Measurements from ENCODE around the gene LRRC74A. TPM values are rescaled to one million over a fixed set of nuclear protein-coding genes. Genes with fewer than 3 reads are reported as not detected.

The LRRC74A gene
- polyA plus RNA-seq, 1 donor (not counting 4 experiments of a cell fraction or from before 2014, with no cell fraction given), result not detected

- H3K4me3 ChIP-seq (ENCODE audit: control insufficient read depth in 2 of 3, extremely low read depth in 1 of 3, insufficient read depth in 2 of 3, low read depth in 1 of 3, low read length in 3 of 3), result no peak overlapping the region
- H3K36me3 ChIP-seq (ENCODE audit: control insufficient read depth in 2 of 2, extremely low read depth in 1 of 2, insufficient read depth in 2 of 2, low read length in 2 of 2), result no peaks in the 10 kb centered on the region
- DNase-seq (ENCODE audit: low read depth, low spot score) (no peak), FAIRE-seq (no peak)
- no peaks in the 10 kb centered on the region for H3K9me3 ChIP-seq (ENCODE audit: control insufficient read depth, low read depth, low read length)
- dilution Hi-C loops (cut with MboI; ENCODE audit: extremely low pct_ligation_motif_present, low sequenced_read_pairs), result no loop called here
- H3K4me1 ChIP-seq (ENCODE audit: control insufficient read depth, extremely low read depth, insufficient read depth, low read length), result no peaks in the 10 kb centered on the region
- H4K20me1 ChIP-seq (ENCODE audit: control insufficient read depth, extremely low read depth, insufficient read depth, low read length), result no peaks in the 10 kb centered on the region
- H3K9me1 ChIP-seq (ENCODE audit: control insufficient read depth, extremely low read depth, insufficient read depth, low read length), result no peaks in the 10 kb centered on the region
- no peak overlapping the region for H2AFZ ChIP-seq (ENCODE audit: control insufficient read depth, low read length)
- TF ChIP-seq, protein P1, sequence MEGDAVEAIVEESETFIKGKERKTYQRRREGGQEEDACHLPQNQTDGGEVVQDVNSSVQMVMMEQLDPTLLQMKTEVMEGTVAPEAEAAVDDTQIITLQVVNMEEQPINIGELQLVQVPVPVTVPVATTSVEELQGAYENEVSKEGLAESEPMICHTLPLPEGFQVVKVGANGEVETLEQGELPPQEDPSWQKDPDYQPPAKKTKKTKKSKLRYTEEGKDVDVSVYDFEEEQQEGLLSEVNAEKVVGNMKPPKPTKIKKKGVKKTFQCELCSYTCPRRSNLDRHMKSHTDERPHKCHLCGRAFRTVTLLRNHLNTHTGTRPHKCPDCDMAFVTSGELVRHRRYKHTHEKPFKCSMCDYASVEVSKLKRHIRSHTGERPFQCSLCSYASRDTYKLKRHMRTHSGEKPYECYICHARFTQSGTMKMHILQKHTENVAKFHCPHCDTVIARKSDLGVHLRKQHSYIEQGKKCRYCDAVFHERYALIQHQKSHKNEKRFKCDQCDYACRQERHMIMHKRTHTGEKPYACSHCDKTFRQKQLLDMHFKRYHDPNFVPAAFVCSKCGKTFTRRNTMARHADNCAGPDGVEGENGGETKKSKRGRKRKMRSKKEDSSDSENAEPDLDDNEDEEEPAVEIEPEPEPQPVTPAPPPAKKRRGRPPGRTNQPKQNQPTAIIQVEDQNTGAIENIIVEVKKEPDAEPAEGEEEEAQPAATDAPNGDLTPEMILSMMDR (optimal IDR thresholded peaks at IDR 0.05 in 1 of 3, IDR thresholded peaks at IDR 0.05 in 1 of 3, conservative IDR thresholded peaks at IDR 0.05 in 1 of 3; ENCODE audit: extremely low read depth in 1 of 3, insufficient read depth in 2 of 3, low read length in 3 of 3), result no peak
- no peak for TF ChIP-seq EZH2 (IDR thresholded peaks at IDR 0.05; ENCODE audit: low read length)
- no peaks in the 10 kb centered on the region for H3K79me2 ChIP-seq (ENCODE audit: control insufficient read depth, insufficient read depth, low read length)
- no peak overlapping the region for H3K27ac ChIP-seq (ENCODE audit: control insufficient read depth, insufficient read depth, low read length)
- H3K27me3 ChIP-seq (ENCODE audit: control insufficient read depth, extremely low read depth, insufficient read depth, low read length), result no peaks in the 10 kb centered on the region
- no peak overlapping the region for H3K4me2 ChIP-seq (ENCODE audit: control insufficient read depth, extremely low read depth, insufficient read depth, low read depth, low read length)
- no peak overlapping the region for H3K9ac ChIP-seq (ENCODE audit: control insufficient read depth, extremely low read depth, insufficient read depth, low read length)
Measured at GRCh38 chr14:76855066-76855465, 28.9 kb downstream of the LRRC74A start.

DNA sequence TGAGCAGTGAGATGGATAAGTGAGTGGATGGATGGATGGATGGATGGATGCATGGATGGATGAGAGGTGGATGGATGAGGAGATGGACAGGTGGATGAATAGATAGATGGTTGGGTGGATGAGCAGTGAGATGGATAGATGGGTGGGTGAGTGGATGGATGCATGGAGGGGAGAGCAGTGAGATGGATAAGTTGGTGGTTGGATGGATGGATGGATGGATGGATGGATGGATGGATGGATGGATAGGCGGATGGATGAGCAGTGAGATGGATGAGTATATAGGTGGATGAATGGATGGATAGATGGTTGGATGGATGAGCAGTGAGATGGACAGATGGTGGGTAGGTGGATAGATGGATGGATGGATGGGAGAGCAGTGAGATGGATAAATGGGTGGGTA is 30.6 kb downstream of the LRRC74A start:
- Histone ChIP-seq H3K27me3 (ENCODE audit: control insufficient read depth, extremely low read depth, insufficient read depth, low read length) (no peaks in the 10 kb centered on the region), H2AFZ (ENCODE audit: control insufficient read depth, low read length) (no peak overlapping the region), H3K4me3 (ENCODE audit: control insufficient read depth in 2 of 3, extremely low read depth in 1 of 3, insufficient read depth in 2 of 3, low read depth in 1 of 3, low read length in 3 of 3) (no peak overlapping the region), H3K4me2 (ENCODE audit: control insufficient read depth, extremely low read depth, insufficient read depth, low read depth, low read length) (no peak overlapping the region), H3K79me2 (ENCODE audit: control insufficient read depth, insufficient read depth, low read length) (no peaks in the 10 kb centered on the region), H4K20me1 (ENCODE audit: control insufficient read depth, extremely low read depth, insufficient read depth, low read length) (no peaks in the 10 kb centered on the region), H3K36me3 (ENCODE audit: control insufficient read depth in 2 of 2, extremely low read depth in 1 of 2, insufficient read depth in 2 of 2, low read length in 2 of 2) (no peaks in the 10 kb centered on the region), H3K9me1 (ENCODE audit: control insufficient read depth, extremely low read depth, insufficient read depth, low read length) (no peaks in the 10 kb centered on the region), H3K27ac (ENCODE audit: control insufficient read depth, insufficient read depth, low read length) (no peak overlapping the region), H3K9me3 (ENCODE audit: control insufficient read depth, low read depth, low read length) (no peaks in the 10 kb centered on the region), H3K9ac (ENCODE audit: control insufficient read depth, extremely low read depth, insufficient read depth, low read length) (no peak overlapping the region), H3K4me1 (ENCODE audit: control insufficient read depth, extremely low read depth, insufficient read depth, low read length) (no peaks in the 10 kb centered on the region)
- no peak for FAIRE-seq
- TF ChIP-seq, protein P1 (optimal IDR thresholded peaks at IDR 0.05 in 1 of 3, IDR thresholded peaks at IDR 0.05 in 1 of 3, conservative IDR thresholded peaks at IDR 0.05 in 1 of 3; ENCODE audit: extremely low read depth in 1 of 3, insufficient read depth in 2 of 3, low read length in 3 of 3), result no peak
- no peak for TF ChIP-seq EZH2 (IDR thresholded peaks at IDR 0.05; ENCODE audit: low read length)
- DNase-seq (ENCODE audit: low read depth, low spot score), result no peak
- dilution Hi-C loops (cut with MboI; ENCODE audit: extremely low pct_ligation_motif_present, low sequenced_read_pairs), result no loop called here

Measured in keratinocyte (primary cell).